Heart left ventricle (tissue), 16 donors: Measurements from ENCODE around the gene GSK3B. TPM values are rescaled to one million over a fixed set of nuclear protein-coding genes. Genes with fewer than 3 reads are reported as not detected.

Source experiments
- ATAC-seq, 4 donors: fragments of 200-7000 bp; cut with Tn5 transposase; one replicate each; pipeline ENCODE4 v1.9.1; 2020 to 2022; ENCODE audit warnings: moderate library complexity in 4 of 4, mild to moderate bottlenecking in 3 of 4, moderate number of reproducible peaks in 1 of 4
- DNase-seq, 5 donors: peaks; one replicate each; pipeline ENCODE4 v3.0.0-alpha.2; 2020
- H3K27ac ChIP-seq, 12 donors: fragments of 200-600 bp; sonication (generic) in 4 of 12; one replicate each; pipeline versions ENCODE4 v1.5.0 to v1.8.0; 2016 to 2022; ENCODE audit warnings: mild to moderate bottlenecking in 2 of 12
- H3K27me3 ChIP-seq, 9 donors: fragments of 200-600 bp; sonication (generic) in 2 of 9; one replicate each; pipeline versions ENCODE4 v1.5.1 to v1.8.0; 2016 to 2022; ENCODE audit warnings: mild to moderate bottlenecking in 3 of 9
- H3K36me3 ChIP-seq, 9 donors: fragments of 200-600 bp; sonication (generic) in 2 of 9; one replicate each; pipeline versions ENCODE4 v1.5.0 to v1.8.0; 2018 to 2022; ENCODE audit warnings: mild to moderate bottlenecking in 2 of 9
- H3K4me1 ChIP-seq, 12 donors: fragments of 200-600 bp; sonication (generic) in 4 of 12; one replicate each; pipeline versions ENCODE4 v1.5.0 to v1.8.0; 2016 to 2022; ENCODE audit warnings: mild to moderate bottlenecking in 3 of 12
- H3K4me3 ChIP-seq, 12 donors: fragments of 200-600 bp; sonication (generic) in 4 of 12; one replicate each; pipeline versions ENCODE4 v1.5.0 to v1.8.0; 2017 to 2022; ENCODE audit warnings: mild to moderate bottlenecking in 9 of 12, moderate library complexity in 4 of 12
- H3K9me3 ChIP-seq, 12 donors: fragments of 200-600 bp; sonication (generic) in 4 of 12; one replicate each; pipeline versions ENCODE4 v1.5.0 to v1.8.0; 2016 to 2022; ENCODE audit warnings: mild to moderate bottlenecking in 1 of 12
- POLR2A ChIP-seq, 2 donors: fragments of 450-650 bp; IDR thresholded peaks; one replicate each; pipeline ENCODE4 v1.6.1; 2017; ENCODE audit warnings: antibody characterized with exemption in 2 of 2, mild to moderate bottlenecking in 2 of 2, moderate library complexity in 2 of 2
- WGBS, 4 donors: extraction: QIAGEN DNeasy Blood & Tissue Kit in 2 of 4; methylation state at CpG; one replicate each; pipeline versions ENCODE4 v1.1.5 to v1.1.7; 2013 to 2018; 5-methylcytosine and 5-hydroxymethylcytosine counted together
- intact Hi-C, 10 donors: fragments of 100-400 bp; cut with DNase I; formaldehyde crosslinking; loops; one replicate each; pipeline versions ENCODE4 v1.11.1 to v1.14.2; 2022
- polyA plus RNA-seq, 2 donors: library from polyadenylated mRNA; stranded (reverse); fragments of 200-250 nt; gene quantifications; one replicate each; pipeline ENCODE4 v1.2.3, GENCODE V29; 2013
- total RNA-seq, 9 donors: library from RNA; depleted of rRNA in 2 of 9; stranded (reverse); fragments of >200 nt in 2 of 9; fragmentation: NEBNext Ultra II Directional in 3 of 9; extraction: Animal tissue kit (Norgen Biotek cat#: 25700) in 3 of 9; gene quantifications; one replicate each; pipeline versions ENCODE4 v1.1.0 to v1.2.4, GENCODE V29; 2016 to 2023
- TF ChIP-seq, protein P1 (sequence below), 12 donors: fragments of 200-600 bp; sonication (generic) in 4 of 12; IDR thresholded peaks; one replicate each; pipeline versions ENCODE4 v1.5.0 to v1.8.0; 2018 to 2022; ENCODE audit warnings: antibody characterized with exemption in 12 of 12, mild to moderate bottlenecking in 5 of 12
- donor health status: ischemic (EF 13 %, LVEDD 7.1; RV severe dilation, severe dysfunction).
- donor health status: healthy with polysubstance abuse.
- donor health status: DM: no; HTN: yes; CAD: no.
- donor health status: DM: no; HTN: no; CAD: no.
- donor health status: ischemic (EF 25% LVEDD 6.9; RV normal size, moderate dysfunction).
- donor health status: ischemic (EF 25% LVEDD 5.7; RV mildly dilated, moderate dysfunction).
- donor health status: healthy.
- donor health status: DM: yes; HTN: yes; CAD: no.
- donor health status: ischemic (EF 35%, LVEDD 5.7; RV mildly dilated, moderate dysfunction).
- donor health status: nonischemic (EF 11% LVEDD 7.7; RV severe dilation, severe dysfunction).
- donor health status: DM: yes; HTN: yes; CAD: no.
- donor health status: PGD.
- donor health status: ischemic (EF 29% LVEDD 5.4; RV normal size, mild dysfunction).
- donor health status: nonischemic (EF 23%, LVEDD 6.1; RV moderate dilation, normal function).

Gene GSK3B
- total and polyA plus RNA-seq, 11 donors, result 8.8 to 58.9 (median 41.2) TPM

- DNase-seq (no peak), ATAC-seq (no peak)
- Histone ChIP-seq H3K4me3 (no peak overlapping the region), H3K27me3 (no peaks in the 10 kb centered on the region), H3K4me1 (peaks cover 0 to 32% (median 5%) of the 10 kb centered on the region in 12 donors), H3K27ac (no peak overlapping the region), H3K36me3 (peaks cover 0 to 46% (median 31%) of the 10 kb centered on the region in 9 donors), H3K9me3 (no peaks in the 10 kb centered on the region)
- TF ChIP-seq, protein P1, sequence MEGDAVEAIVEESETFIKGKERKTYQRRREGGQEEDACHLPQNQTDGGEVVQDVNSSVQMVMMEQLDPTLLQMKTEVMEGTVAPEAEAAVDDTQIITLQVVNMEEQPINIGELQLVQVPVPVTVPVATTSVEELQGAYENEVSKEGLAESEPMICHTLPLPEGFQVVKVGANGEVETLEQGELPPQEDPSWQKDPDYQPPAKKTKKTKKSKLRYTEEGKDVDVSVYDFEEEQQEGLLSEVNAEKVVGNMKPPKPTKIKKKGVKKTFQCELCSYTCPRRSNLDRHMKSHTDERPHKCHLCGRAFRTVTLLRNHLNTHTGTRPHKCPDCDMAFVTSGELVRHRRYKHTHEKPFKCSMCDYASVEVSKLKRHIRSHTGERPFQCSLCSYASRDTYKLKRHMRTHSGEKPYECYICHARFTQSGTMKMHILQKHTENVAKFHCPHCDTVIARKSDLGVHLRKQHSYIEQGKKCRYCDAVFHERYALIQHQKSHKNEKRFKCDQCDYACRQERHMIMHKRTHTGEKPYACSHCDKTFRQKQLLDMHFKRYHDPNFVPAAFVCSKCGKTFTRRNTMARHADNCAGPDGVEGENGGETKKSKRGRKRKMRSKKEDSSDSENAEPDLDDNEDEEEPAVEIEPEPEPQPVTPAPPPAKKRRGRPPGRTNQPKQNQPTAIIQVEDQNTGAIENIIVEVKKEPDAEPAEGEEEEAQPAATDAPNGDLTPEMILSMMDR (IDR thresholded peaks at IDR 0.05), result no peak
- TF ChIP-seq POLR2A (IDR thresholded peaks at IDR 0.05), result no peak
- 48 to 98% (median 82%) methylated on average over 2 of the region's 2 CpGs for WGBS, 4 donors
- intact Hi-C loops, result loop anchor here in 1 of 10 donors (5.0 kb wide), 1 partner anchor 180 kb away; the partner anchor contains the start of gene GSK3B
Observed at GRCh38 chr3:119912220-119912619, 182.0 kb downstream of the GSK3B start.

DNA sequence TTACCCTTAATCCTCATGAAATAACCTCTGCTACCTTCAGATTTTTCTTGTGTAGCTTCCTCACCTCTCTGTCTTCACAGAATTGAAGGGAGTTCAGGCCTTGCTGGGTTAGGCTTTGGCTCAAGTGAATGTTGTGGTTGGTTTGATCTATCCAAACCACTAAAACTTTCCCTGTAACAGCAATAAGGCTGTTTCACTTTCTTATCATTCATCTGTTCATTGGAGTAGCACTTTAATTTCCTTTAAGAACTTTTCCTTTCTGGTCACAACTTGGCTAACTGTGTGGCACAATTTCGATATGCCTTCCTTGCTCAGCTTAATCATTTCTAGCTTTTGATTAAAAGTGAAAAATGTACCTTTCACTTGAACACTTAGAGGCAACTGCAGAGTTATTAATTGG lies 182.5 kb downstream of the GSK3B start:
- peaks cover 0 to 30% (median 5%) of the 10 kb centered on the region in 12 donors for H3K4me1 ChIP-seq
- no peaks in the 10 kb centered on the region for H3K9me3 ChIP-seq
- intact Hi-C loops, result loop anchor here in 1 of 10 donors (5.0 kb wide), 1 partner anchor 181 kb away; the partner anchor contains the start of gene GSK3B
- WGBS, 4 donors, result 91 to 95% (median 93%) methylated on average over 1 of the region's 1 CpG
- no peak for ATAC-seq
- peaks cover 0 to 46% (median 31%) of the 10 kb centered on the region in 9 donors for H3K36me3 ChIP-seq
- DNase-seq, result no peak
- TF ChIP-seq POLR2A (IDR thresholded peaks at IDR 0.05), result no peak
- TF ChIP-seq, protein P1 (IDR thresholded peaks at IDR 0.05), result no peak
- H3K27me3 ChIP-seq, result no peaks in the 10 kb centered on the region
- H3K27ac ChIP-seq, result no peak overlapping the region
- H3K4me3 ChIP-seq, result no peak overlapping the region

DNA sequence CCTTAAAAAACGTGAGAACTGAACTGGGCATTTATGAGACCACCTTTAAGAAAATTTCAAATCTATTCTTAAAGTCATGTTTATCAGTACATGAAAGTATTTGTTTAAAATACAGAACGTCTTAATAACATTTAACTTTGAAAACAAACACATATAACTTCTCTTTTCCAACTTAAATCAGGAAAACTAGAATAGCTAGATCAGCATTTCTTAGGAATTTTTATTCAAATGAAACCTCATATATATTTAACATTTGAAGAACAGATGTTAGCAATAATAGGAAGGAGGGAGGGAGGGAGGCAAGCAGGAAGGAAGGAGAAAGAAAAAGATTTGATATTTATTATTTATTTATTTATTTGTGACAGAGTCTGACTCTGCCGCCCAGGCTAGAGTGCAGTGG lies 192.2 kb downstream of the GSK3B start:
- Histone ChIP-seq H3K27me3 (no peaks in the 10 kb centered on the region), H3K9me3 (no peaks in the 10 kb centered on the region), H3K36me3 (peaks cover 0 to 53% (median 28%) of the 10 kb centered on the region in 9 donors), H3K4me3 (no peak overlapping the region), H3K4me1 (peaks cover 0 to 6% (median 0%) of the 10 kb centered on the region in 12 donors), H3K27ac (no peak overlapping the region)
- intact Hi-C loops, result no loop called here
- no peak for ATAC-seq
- WGBS, 4 donors, result 81 to 91% (median 84%) methylated on average over 3 of the region's 3 CpGs
- TF ChIP-seq, protein P1 (IDR thresholded peaks at IDR 0.05), result no peak
- no peak for TF ChIP-seq POLR2A (IDR thresholded peaks at IDR 0.05)
- no peak for DNase-seq

- WGBS, 4 donors, result 82 to 97% (median 91%) methylated on average over 1 of the region's 1 CpG
- H3K36me3 ChIP-seq, result peaks cover 0 to 44% (median 28%) of the 10 kb centered on the region in 9 donors
- H3K9me3 ChIP-seq, result no peaks in the 10 kb centered on the region
- intact Hi-C loops, result no loop called here
- H3K27me3 ChIP-seq, result no peaks in the 10 kb centered on the region
- H3K4me1 ChIP-seq, result peaks cover 0 to 6% (median 0%) of the 10 kb centered on the region in 12 donors
- TF ChIP-seq POLR2A (IDR thresholded peaks at IDR 0.05), result no peak
- TF ChIP-seq, protein P1 (IDR thresholded peaks at IDR 0.05), result no peak
- DNase-seq (no peak), ATAC-seq (no peak)
- H3K4me3 ChIP-seq, result no peak overlapping the region
- no peak overlapping the region for H3K27ac ChIP-seq
Observed at GRCh38 chr3:119901148-119901547, 193.1 kb downstream of the GSK3B start.
